GM19239 (cell line): ENCODE data around the gene MKKS.
"Not testable (repeated sequence)": the region's sequence is repeated elsewhere in the genome, so short reads cannot be mapped to it uniquely, and the experiment has no call there.

ENCODE experiments used
- DNase-seq: peaks from one replicate; pipeline ENCODE4 v3.0.0; 2011; ENCODE audit warnings: low spot score; ENCODE audit not compliant: insufficient read length
- FAIRE-seq: peaks from 2 replicates; lab custom pipeline; 2011; peaks lifted over from hg19 to GRCh38; lab: Jason Lieb, UNC

Gene MKKS

DNA sequence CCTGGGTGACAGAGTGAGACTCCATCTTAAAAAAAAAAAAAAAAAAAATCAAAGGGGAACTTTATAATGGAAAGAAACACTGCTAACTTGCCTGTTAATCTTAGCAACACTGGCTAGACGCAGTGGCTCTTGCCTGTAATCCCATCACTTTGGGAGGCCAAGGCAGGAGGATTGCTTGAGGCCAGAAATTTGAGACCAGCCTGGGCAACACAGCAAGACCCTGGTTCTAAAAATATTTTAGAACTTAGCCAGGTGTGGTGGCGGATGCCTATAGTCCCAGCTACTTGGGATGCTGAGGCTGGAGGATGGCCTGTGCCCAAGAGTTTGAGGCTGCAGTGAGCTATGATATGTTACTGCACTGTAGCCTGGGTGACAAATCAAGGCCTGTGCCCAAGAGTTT is 16.8 kb downstream of the MKKS start:
- DNase-seq, FAIRE-seq: not testable (repeated sequence)

GRCh38 chr20:10415013-10415650 is 18.9 kb downstream of the MKKS start:
- DNase-seq (no peak), FAIRE-seq (no peak)

- no peak for DNase-seq
These were observed 21.2 kb downstream of the MKKS start for GRCh38 chr20:10412591-10413408.

GRCh38 chr20:10411673-10412072 is 22.3 kb downstream of the MKKS start:
- FAIRE-seq (no peak), DNase-seq (no peak)

More at GRCh38 chr20:10412591-10413408, 21.2 kb downstream of the MKKS start:
- no peak for FAIRE-seq

DNA sequence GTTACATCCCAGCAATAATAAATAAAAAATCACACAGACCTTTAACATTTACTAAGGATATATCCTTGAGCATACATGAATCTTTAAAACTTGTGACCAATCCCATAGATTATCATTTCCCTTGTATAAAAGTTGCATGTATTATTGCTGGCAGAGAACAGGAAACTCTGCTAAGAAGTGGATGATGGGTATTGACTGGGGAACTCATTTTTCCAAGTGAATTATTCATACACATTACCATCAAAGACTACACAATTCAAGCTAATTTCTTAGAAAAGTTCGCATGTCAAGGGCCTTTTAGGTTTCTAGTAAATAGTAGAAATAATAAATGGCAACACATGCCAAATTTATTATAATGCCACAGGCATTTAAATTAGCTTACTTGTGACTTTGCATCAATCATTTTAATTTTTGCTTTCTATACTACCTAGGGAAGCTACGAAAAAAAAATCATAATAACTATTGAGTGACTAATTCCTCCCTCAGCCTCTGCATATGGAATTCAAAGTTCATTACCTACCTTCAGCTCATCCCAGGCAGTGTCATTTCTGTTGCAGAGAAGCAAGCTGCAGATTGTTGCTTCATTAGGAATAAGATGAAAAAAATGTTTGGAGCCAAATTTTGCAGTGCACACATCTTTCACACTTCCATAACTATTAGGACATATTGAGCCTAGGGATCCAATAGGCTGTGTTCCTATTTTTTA is 25.8 kb downstream of the MKKS start:
- FAIRE-seq = no peak
- DNase-seq = no peak

- DNase-seq (no peak), FAIRE-seq (no peak)
These were observed 29.0 kb downstream of the MKKS start for GRCh38 chr20:10404959-10405530.

GRCh38 chr20:10404023-10404628 is 29.9 kb downstream of the MKKS start:
- no peak for FAIRE-seq
- no peak for DNase-seq

- DNase-seq (no peak), FAIRE-seq (peak; percentile 40)
These were observed 30.9 kb downstream of the MKKS start for GRCh38 chr20:10402938-10403608.

GRCh38 chr20:10398834-10399369 is 35.1 kb downstream of the MKKS start:
- DNase-seq (no peak), FAIRE-seq (no peak)

DNA sequence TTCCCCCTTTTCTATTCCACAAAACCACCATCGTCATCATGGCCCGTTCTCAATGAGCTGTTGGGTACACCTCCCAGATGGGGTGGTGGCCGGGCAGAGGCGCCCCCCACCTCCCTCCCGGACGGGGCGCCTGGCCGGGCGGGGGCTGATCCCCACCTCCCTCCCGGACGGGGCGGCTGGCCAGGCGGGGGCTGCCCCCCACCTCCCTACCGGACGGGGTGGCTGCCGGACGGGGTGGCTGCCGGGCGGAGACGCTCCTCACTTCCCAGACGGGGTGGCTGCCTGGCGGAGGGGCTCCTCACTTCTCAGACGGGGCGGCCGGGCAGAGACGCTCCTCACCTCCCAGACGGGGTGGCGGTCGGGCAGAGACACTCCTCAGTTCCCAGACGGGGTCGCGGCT is 39.3 kb downstream of the MKKS start:
- not testable (repeated sequence) for FAIRE-seq, DNase-seq

- no peak for FAIRE-seq
- no peak for DNase-seq
These were observed 43.3 kb downstream of the MKKS start for GRCh38 chr20:10390709-10391108.

DNA sequence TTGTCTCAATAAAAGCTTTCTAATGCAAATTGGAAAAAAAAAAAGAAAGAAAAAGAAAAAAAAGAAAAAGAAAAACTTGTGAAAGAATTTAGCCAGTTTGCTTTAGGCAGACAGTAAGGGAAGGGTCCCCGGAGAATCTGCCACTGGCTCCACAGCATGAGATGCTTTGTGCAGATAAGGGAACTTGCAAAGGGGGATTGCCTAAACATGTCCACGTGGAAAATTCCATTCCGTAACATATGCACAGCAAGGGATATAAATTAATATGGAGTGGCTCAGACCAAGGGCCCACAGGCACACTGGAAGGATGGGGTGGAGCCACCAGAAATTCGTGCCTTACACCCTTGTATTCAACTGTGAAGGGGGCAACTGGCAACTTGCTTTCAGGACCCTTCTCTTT is 45.4 kb downstream of the MKKS start:
- DNase-seq = no peak
- no peak for FAIRE-seq

DNA sequence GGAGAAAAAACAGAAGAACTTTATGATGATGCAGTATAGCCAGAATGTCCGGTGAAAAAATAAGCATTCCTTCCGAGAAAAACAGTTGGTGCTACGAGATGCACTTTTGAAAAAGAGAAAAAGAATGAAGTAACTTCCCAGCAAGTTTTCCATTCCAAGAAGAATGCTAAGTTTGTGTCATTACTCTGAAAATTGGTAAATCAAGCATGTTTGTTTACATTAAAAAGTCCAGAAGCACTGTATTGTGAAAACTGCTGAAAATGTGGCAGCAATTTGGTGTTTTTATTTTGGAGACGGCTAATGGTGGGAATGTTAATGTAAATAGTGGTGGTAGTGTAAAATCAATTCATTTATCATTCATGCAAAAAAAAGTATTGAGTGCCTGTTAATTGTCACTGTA is 46.3 kb downstream of the MKKS start:
- FAIRE-seq = no peak

GRCh38 chr20:10385850-10386544 is 48.0 kb downstream of the MKKS start:
- DNase-seq = no peak
- no peak for FAIRE-seq

More for the DNA sequence above, 46.3 kb downstream of the MKKS start:
- no peak for DNase-seq

DNA sequence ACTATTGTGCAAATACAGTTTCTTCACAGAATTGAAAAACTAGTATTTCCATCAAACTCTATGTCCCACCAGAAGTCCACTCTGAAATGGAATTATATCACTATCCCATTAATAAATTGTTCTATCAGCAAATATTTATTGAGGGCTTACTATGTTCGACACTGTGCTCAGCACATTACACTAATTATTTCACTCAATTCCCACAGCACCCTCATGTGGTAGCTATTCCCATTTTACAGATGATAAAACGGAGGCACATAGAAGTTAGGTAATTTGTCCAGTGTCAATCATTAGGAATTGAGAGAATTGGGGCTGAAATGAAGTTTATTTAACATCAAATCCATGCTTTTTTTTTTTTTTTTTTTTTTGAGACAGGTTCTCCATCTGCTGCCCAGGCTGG is 52.5 kb downstream of the MKKS start:
- DNase-seq (no peak), FAIRE-seq (peak; percentile 18)

GRCh38 chr20:10379761-10380160 is 54.3 kb downstream of the MKKS start:
- DNase-seq = no peak
- FAIRE-seq = no peak

GRCh38 chr20:10376270-10377075 is 57.5 kb downstream of the MKKS start:
- DNase-seq = no peak
- FAIRE-seq = no peak

- FAIRE-seq = no peak
- DNase-seq = no peak
These were observed 58.8 kb downstream of the MKKS start for GRCh38 chr20:10375191-10375590.
